Stimulated activated CD4-positive, alpha-beta T cell treated with anti-CD3 and anti-CD28 coated beads, Interleukin-4, amount 100 ng/mL, for 24 hours (primary cell): Measurements from ENCODE around the gene IARS2.
"Not testable (repeated sequence)": the region's sequence is repeated elsewhere in the genome, so short reads cannot be mapped to it uniquely, and the experiment has no call there.

Source experiments
- DNase-seq: peaks from one replicate; pipeline ENCODE4 v3.0.0-alpha.2; 2020

The IARS2 gene

GRCh38 chr1:220169887-220170286, 76.0 kb downstream of the IARS2 start:
- not testable (repeated sequence) for DNase-seq

DNA sequence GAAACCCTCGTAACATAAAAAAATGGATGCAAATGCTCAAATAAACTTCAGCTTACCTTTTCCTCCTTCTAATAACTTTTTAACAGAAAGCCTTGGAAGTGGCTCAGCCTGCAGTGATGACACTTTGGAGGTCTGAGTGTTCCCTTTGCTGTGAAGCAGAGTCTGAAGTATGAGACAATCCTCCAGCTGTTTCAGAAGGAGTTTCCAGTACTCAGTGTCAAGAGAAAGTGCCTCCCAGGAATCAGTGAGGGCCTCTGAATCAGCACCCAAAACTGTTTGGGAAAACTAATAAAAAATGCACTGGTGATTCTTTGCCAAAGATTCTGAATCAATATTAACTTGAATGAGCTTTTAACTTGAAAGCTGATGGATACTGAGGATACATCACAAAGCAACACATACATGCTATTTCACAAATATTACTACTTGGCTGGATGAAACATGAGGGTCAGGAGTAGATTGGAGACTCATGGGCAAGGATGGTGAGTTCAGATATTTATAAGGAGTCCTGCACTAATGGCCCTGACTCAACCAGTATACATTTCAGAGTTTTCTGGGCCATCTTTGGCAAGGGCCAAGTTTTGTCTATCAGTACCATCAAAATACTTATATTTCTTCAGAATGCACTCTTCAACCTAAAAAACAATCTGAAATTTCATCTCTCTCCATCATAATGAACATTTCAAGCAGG, 77.0 kb downstream of the IARS2 start:
- DNase-seq: no peak

DNA sequence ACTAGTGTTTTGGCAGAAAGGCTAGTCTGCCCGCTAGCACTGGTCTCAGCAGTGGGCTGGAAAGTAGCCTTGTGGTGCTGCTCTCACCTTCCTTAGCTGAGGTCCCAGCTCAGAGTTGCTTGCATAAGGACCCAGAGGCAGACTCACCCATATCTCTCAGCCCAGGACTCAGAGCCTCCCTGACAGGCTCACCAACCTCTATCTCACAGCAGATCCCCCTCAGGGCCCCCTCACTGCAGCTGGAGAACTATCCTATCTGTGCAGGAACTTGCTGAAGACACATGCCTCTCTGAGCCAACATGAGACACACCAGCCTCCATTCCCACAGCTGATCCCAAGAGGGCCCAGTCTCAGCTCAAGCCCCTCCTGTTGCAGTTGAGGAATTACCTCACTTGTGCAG, 82.6 kb downstream of the IARS2 start:
- no peak for DNase-seq

DNA sequence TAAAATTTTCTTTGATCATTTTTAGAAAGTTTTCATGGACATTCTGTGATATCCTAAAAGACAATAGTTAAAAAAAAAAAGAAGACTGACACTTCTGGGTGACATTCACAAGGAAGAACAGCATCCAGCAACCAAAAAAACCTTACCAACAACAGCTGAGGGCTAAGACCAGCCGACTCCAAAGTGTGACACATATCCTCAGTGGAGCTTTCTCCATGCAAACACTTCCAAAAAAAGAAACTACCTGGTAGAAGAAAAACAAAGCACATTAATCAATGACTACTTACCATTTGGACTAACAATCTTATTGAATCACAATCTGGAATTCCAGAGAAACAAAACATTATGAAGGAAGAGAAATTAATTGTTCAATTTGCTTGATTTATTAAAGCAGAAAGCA, 88.2 kb downstream of the IARS2 start:
- DNase-seq: no peak

- no peak for DNase-seq
These were observed 88.7 kb downstream of the IARS2 start for GRCh38 chr1:220182656-220183055.

GRCh38 chr1:220184506-220184905, 90.6 kb downstream of the IARS2 start:
- DNase-seq: no peak

DNA sequence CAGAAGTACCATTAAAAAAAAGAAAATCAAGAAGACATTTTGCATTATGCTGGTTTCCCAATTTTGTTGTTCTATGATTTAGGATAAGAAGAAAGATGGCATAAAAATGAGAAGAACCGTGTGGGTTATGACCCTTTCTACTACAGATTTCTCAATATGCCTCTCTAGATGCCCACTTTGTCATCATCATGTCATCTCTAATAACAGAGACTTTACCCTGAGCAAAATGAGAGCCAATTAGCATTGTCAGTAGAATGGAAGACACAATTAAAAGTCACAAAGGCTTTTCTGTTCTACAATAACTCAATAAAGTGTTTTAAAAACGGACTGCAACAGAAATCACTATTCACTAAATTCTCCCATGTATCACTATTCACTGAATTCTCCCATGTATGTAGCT, 92.8 kb downstream of the IARS2 start:
- DNase-seq: no peak

GRCh38 chr1:220188538-220188937, 94.6 kb downstream of the IARS2 start:
- no peak for DNase-seq

- DNase-seq: no peak
These were observed 95.9 kb downstream of the IARS2 start for GRCh38 chr1:220189750-220190347.

- no peak for DNase-seq
These were observed 101.8 kb downstream of the IARS2 start for GRCh38 chr1:220195701-220196100.
